Right renal cortex interstitium (tissue), 3 donors: Measurements from ENCODE around the gene CDCA7. TPM values are rescaled to one million over a fixed set of nuclear protein-coding genes. Genes with fewer than 3 reads are reported as not detected.
"Not testable (repeated sequence)": the region's sequence is repeated elsewhere in the genome, so short reads cannot be mapped to it uniquely, and the experiment has no call there.

Experiments
- DNase-seq, 3 donors: peaks; one replicate each; pipeline ENCODE4 v3.0.0-alpha.2; 2013; ENCODE audit warnings: low read depth in 3 of 3, low spot score in 2 of 3
- polyA plus RNA-seq, 3 donors: library from polyadenylated mRNA; unstranded; fragments of 120-200 nt; gene quantifications; one replicate each; pipeline ENCODE4 v1.2.1, GENCODE V29; 2013; ENCODE audit not compliant: insufficient read length in 3 of 3

The CDCA7 gene
- polyA plus RNA-seq, 3 donors: 34.9 to 38.4 (median 36.2) TPM

DNA sequence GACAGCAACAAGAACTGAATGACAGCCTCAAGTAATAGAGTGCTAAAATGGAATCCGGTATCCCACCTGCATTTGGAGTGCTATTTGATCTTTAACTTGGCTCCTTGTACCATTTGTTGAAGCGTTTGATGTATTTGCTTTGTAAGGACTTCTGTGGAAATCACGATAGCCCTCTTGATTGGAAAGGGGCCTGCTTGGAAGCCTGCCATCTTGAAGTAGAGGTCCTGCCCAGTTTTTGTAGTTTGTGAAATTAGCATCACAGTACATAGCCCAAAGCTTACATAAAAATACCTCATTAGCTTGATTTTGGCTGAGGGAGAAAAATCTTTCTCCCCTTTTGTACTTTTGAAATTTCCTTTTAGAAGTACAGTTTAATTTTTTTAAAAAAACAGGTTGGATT is 2.7 kb downstream of the CDCA7 start:
- no peak for DNase-seq

DNA sequence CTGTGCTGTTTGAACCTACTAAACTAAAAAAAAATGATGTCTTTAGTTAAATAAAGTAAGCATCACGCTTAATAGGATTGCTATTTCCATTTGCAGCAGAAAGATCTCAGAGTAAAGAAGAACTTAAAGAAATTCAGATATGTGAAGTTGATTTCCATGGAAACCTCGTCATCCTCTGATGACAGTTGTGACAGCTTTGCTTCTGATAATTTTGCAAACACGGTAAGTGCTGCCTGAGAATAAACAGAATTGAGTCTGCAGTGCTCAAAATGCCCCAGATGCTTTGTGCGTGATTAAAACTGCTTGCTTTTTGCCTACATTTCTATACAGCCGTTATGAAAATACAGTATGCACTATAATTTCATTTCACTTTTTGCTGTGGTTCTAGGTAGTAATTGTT is 3.9 kb downstream of the CDCA7 start:
- no peak for DNase-seq

DNA sequence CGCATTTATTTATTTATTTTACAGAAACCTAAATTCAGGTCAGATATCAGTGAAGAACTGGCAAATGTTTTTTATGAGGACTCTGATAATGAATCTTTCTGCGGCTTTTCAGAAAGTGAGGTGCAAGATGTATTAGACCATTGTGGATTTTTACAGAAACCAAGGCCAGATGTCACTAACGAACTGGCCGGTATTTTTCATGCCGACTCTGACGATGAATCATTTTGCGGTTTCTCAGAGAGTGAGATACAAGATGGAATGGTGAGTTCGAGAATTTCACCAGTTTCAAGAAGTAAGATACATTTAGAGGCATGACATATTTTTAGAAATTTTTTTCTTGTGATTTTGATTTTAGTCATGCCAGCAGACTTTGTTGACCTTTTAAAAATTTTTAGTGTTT is 4.6 kb downstream of the CDCA7 start:
- no peak for DNase-seq

DNA sequence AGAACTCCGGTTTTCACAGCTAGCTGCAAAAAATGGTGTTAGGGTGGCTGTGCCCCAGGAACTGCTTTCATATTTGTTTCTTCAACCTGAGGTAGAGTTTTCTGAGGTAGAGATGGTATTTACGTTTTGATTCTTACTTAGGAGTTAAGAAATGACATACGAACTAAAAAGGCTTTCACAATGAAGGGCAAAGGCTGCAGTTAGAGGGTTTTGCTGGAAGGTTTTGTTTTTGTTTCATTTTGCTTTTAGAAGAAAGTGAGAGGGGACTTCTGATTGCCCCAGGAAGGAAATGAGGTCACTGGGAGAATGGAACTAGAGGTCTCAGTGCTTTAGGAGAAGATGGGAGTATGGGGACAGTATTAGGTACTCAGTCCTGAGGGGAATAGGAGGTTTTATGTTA is 15.5 kb downstream of the CDCA7 start:
- DNase-seq: no peak

DNA sequence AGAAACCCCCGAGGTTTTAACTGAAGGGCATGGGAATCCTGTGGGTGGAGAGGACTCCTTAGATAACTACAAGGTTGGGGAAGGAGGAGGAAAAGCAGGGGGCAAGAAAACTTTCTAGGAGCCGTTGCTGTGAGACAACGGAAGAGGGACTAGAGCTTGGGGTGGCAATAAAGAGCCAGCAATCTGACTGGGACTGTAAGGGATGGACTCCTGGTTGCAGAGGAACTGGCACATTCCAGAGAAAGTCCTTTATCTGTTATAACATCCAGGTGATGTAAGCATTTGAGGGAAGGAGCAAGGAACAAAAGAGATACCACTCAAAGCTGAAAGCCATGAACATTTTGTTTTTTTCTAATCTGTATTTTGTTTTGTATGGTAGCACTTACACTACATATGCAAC is 16.4 kb downstream of the CDCA7 start:
- no peak for DNase-seq

DNA sequence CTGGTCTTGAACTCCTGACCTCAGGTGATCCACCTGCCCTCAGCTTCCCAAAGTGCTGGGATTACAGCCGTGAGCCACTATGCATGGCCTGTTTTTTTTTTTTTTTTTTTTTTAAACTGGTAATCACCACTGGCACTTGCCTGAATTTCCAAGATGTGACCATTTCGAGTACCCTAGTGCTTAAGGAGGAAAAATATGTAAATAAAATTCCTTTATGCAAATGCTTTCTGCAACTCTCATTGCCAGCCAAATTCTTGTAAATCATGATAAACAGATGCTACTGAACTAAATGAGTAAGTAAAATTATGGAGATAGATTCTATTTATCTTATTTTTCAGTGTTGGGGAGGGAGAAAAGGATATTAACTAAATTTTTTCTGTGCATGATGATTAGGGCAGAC is 18.6 kb downstream of the CDCA7 start:
- no peak for DNase-seq

DNA sequence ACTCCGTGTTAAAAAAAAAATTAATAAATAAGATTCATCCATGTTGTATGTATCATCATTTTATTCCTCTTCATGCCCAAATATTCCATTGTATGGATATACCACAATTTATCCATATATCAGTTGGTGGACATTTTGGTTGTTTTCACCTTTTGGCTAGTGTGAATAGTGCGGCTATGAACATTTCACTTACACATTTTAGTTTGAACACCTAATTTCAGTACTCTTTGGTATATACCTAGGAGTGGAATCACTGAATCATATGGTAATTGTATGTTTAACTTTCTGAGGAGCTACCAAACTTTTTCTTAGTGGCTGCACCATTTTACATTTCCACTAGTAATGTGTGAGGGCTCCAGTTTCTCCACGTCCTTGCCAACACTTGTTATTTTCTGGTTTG is 20.0 kb downstream of the CDCA7 start:
- DNase-seq: no peak

DNA sequence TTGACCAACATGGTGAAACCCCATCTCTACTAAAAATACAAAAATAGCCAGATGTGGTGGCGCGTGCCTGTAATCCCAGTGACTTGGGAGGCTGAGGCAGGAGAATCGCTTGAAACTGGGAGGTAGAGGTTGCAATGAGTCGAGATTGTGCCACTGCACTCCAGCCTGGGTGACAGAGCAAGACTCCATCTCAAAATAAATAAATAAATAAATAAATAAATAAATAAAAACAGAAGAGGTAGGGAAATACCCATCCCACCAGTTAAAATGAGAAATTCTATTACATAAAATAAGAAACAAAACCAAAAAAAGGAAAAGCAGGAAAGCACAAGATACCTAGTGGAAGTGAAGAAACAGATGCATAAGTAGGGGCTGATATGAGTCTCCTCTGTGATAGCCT is 30.9 kb downstream of the CDCA7 start:
- DNase-seq: not testable (repeated sequence)

DNA sequence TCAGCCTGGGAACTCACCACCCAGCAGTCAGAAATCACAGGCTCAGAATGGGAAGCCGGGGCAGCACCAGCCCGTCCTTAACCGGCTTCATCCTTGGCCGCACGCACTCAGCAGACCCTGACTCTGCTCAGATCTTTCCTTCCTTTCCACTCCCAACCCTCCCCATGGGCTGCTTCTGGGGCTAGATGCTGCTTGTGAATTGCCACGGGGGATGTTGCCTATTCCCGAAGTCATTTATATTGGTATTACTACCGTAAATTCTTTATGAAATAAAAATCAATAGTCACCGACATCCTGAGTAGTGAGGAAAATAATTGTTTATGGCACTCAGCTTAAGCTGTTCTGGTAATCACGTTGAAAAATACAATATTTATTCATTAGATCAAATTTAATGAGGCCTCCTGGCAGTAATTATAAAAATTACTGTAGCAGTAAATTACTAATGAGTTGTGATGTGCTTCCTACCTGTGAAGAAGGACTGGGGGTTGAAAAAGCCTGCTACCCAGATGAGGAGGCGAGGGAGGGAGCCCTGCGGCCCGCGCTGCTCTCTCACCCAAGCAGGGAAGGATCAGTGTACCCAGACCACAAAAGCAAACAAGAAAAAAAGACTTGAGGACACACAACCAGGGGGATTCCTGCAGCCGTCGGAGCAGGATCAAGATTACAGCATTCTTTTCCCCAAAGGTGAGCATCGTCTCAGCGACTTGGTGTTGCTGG is 31.5 kb downstream of the CDCA7 start:
- DNase-seq: no peak

DNA sequence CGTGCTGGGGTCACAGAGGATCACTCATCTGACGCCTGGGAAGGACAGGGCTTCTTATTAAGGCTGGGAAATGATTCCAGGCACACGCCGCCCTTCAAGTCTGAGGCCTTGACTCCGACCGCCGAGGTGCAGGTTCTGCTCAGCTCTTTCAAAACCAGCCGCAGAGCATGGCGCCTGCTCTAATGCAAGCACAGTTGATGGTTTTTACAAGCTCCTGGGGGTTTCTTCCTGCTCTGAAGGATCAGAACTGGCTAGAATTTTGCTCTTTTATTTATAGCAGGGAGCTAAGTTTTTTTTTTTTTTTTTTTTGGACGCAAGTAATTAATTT is 32.0 kb downstream of the CDCA7 start:
- DNase-seq: no peak

DNA sequence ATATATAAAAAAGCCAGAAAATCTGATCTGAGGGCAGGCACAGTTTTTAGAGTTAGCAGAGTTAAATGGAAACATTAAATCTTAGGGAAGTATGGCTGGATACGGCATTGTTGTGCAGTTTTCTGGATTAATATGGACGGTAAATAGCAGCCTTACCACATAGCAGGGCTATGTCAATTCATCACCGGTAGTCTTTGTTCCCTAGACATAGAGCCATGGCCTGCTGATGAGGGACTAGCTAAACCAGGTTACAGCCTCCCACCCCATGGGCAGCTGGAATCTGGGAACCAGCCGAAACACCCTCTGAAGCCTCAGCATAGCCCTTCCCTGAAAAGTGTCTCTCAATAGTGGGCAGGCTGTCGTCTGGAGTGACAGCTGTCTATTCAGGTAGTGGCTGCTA is 32.4 kb downstream of the CDCA7 start:
- no peak for DNase-seq

DNA sequence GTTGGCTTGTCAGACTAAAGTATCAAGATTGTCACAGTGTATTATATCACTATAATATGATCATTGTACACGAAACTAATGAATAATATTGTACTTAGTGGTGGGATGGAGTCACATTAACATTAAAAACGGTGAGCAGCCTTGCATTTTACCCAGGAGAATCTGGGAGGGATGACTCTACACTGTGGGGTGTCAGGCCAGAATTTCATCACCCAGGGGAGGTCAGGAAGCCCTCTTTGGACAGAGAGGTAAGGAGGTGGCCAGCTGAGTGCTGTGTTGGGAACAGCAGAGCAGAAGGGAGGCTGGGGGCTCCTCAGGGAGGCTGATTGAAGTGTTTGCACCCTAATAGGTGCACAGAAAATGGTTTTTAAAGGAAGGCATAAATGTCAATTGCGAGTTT is 33.0 kb downstream of the CDCA7 start:
- DNase-seq: no peak

DNA sequence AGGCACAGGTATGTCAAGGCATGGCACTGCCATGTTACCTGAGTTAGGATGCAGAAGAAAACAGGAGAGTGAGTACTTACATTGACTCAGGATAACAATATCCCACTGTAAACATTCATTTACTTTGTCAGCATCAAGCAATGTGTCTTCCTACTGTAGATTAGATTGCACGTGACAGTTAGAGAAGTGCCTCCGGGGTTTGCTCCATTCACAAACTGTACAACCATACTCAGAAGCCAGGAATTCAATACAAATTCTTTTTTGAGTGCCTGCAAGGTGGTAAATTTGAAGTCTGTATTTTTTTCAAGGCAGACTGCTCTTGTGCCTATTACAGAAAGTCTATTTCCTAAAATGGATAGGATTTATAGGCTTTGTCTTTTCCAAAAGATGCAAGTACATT is 34.1 kb downstream of the CDCA7 start:
- DNase-seq: no peak

DNA sequence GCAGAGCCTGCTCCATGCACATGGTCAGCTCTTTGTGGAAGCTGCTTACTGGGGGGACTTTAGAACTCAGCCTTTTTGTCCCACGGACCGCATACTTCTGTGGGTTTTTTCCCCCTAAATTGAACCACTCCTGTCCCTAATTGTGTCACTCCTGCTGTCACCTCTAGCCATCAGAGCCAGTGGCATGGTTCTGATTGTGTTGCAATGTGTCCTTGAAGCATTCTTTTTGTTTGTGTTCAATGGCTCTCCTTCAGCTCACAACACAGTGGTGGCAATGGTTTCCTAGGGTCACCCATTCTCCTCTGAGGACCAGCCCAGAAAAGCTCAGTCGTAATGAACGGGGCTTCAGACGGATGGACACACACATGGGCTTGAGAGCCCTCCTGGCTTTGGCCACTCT is 35.4 kb downstream of the CDCA7 start:
- no peak for DNase-seq

DNA sequence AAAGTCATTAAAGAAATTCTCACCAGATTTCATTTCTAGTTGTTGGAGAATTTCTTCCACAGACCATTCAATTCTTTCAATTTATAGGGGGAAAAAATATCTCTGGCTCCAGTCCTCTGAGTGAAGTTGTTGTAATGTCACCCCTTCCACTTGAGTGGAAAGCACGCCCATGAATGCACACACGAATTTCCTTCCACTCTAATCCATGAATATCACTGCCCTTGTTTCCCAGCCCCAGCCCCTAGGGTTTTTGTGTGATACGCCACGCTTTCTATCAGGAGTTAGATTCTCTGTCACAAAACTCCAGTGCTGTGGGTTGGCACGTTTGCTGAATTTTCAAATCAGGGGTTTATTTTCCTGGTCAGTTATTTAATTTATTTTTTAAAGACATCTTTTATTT is 38.1 kb downstream of the CDCA7 start:
- DNase-seq: no peak

DNA sequence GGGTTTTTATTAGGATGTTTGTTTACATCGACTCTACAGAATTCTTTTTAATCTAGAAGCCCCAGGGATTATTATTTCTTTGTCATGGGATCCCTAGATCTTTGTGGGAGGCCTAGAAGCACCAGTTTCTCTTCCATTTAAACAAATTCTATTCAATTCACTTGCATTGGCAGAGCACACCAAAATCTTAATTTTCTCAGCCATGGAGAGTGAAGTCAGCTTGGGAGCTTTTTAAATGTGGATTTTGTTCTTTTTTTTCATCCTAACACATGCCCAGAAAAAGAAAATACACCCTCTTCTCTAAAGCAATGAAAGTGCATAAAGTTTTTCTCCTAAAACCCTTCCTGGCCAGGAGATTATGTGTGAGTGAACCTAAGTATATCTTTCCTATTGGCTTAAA is 38.5 kb downstream of the CDCA7 start:
- DNase-seq: no peak

DNA sequence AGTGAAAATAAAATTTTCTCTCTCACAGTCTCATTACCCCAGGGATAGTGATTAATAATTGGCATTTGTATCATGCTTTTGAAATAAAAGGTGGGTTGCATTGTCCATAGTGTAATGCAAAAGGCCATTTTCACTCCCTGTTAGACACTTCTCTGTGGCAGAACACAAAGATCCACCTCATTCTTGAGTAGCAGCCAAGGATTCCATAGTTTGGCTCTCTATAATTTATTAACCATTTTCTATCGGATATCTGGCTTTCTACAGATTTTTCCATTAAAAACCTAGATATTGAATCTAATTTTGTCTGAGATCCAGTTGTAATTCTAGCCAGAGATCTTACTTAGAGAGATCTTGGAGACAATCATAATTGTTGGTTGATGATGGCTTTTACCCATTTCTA is 39.0 kb downstream of the CDCA7 start:
- no peak for DNase-seq

DNA sequence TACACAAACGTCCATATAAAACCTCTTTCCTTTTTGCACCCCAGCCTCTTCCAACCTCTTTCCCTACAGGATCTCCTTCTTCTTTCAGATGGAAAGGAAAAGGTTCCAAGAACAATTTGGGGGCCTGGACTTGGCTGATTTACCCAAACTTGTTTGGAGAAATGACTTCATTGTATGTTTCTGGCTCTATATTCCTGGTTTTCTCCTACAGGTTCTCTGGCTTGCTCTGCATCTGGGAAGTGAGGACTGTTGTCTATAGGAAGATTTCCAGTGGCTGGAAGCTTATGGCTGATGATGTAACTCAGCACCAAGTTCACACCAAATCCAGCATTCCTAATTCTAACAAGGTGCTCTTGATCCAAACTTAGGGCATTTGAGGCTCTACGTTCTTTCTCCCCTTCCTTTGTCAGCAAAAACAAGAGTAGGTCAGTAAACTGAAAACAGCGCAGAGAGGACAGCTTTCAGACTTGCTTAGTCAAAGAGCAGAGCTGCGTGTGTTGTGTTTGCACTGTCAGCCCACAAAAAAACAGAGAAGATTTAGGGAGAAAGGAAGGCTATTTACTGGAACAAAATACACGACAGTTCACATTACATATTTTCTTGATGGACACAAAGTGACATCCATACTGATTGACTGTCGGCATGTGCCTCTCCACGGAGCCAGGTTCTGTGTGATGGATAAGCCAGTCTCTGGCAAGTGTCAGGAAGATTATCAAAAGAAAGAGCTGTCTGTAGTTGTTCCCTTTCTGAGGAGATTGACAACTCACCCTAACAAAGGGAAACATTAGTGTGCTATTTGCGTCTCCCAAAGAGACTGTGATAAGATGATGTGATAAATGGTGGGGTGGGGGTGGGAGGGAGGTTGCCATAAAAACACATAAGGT is 39.7 kb downstream of the CDCA7 start:
- no peak for DNase-seq

DNA sequence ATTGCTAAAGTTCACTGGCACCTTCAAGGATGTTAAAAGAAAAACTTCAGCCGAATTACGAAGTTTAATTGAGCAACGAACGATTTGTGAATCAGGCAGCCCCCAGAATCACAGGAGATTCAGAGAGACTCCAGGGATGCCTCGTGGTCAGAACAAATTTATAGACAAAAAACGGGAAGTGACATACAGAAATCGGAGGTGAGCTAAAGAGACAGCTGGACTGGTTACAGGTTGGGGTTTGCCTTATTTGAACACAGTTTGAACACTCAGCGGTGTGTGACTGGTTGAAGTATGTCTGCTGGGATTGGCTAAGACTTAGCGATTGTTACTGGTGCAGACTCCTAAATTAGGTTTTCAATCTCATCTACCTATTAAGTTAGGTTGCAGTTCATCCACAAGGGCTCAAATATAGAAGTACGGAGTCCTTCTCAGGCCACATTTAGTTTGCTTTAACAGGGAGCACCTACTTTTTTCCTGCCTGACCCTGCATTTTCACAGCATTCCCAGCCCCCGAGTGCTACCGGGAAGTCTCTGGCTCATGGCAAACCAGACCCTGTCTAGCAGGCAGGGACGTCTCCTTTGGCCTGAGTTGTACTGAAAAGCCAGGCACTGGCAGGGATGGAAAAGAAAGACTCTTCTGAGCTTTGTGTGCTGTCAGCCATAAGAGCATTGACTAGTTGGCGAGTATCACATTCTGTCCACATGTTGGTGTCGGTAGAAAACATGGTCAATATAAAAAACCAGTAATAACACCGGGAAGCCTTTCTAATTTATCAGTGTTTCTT is 41.1 kb downstream of the CDCA7 start:
- no peak for DNase-seq

DNA sequence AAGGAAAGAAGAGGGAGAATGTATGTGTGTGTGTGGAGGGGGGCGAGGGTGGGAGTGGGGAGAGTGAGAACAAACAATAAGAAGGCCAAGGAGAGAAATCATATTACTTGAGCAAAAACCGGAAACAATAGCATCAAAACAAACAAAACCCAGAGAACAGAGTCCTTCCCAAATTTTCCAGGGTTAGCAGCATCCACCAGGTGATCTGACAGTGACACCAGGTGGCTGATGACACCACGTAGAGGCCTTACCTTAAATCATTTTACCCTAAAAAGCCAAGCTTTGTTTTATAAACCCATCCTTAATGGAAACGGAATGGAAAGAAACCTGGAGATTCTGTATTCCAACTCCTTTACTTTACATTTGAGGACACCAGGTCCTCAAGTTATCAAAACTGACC is 42.9 kb downstream of the CDCA7 start:
- no peak for DNase-seq

DNA sequence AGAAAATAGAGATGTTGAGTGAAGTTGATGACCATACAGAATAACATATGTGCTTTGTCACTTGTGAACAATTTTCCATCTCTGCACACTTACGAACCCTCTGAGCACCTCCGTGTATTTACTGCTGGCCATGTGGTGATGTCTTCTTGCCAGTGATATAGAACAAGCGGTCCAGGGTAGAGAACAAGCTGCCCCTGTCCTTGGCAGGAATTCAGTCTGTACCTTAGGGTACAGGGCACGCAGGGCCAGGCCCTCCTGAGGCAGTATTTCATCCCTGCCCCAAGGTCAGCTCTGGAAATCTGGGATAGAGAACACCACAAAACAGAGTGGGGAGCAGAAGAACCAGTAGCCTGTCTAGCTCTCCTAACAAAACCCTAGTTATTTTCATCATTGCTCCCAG is 44.6 kb downstream of the CDCA7 start:
- no peak for DNase-seq

DNA sequence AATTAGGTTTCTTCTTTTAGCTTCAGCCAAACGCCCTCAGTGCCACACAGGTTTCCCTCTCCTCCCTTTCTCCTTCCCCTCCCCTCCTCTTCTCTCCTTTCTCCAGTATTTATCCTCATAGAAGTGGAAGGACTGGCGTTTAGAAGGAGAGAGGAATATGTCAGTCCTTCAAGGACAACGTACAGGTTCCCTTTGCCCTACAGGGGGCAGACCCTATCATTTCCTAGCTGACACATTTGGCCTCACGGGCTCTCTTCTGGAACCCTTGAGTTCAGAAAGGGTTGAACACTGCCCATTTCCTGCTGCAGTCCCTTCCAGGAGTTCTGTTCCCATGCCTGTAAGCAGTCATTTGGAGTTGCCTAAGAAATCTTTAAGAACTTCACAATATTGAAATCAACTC is 46.1 kb downstream of the CDCA7 start:
- DNase-seq: no peak
